Smooth muscle cell of the brain vasculature (primary cell): ENCODE measurements around the gene PAX2.

Experiments
- DNase-seq: peaks from one replicate; pipeline ENCODE4 v3.0.0-alpha.2; 2012; ENCODE audit warnings: low read depth, low spot score

The PAX2 gene

GRCh38 chr10:100751211-100751933, 6.0 kb downstream of the PAX2 start:
- DNase-seq, result no peak

- DNase-seq, result no peak
Observed at GRCh38 chr10:100755821-100756220, 10.4 kb downstream of the PAX2 start.

GRCh38 chr10:100759331-100759730, 13.9 kb downstream of the PAX2 start:
- DNase-seq, result no peak

- DNase-seq, result no peak
Observed at GRCh38 chr10:100760726-100761125, 15.3 kb downstream of the PAX2 start.

- no peak for DNase-seq
Observed at GRCh38 chr10:100761191-100761590, 15.8 kb downstream of the PAX2 start.

- DNase-seq, result no peak
Observed at GRCh38 chr10:100763043-100763747, 17.8 kb downstream of the PAX2 start.

GRCh38 chr10:100766693-100767421, 21.5 kb downstream of the PAX2 start:
- DNase-seq, result no peak

GRCh38 chr10:100767422-100767775, 22.0 kb downstream of the PAX2 start:
- DNase-seq, result no peak

- no peak for DNase-seq
Observed at GRCh38 chr10:100769481-100769880, 24.1 kb downstream of the PAX2 start.

- DNase-seq, result no peak
Observed at GRCh38 chr10:100773646-100774045, 28.3 kb downstream of the PAX2 start.

GRCh38 chr10:100774223-100774622, 28.8 kb downstream of the PAX2 start:
- DNase-seq, result no peak

- DNase-seq, result no peak
Observed at GRCh38 chr10:100774876-100775275, 29.5 kb downstream of the PAX2 start.

GRCh38 chr10:100775386-100775785, 30.0 kb downstream of the PAX2 start:
- DNase-seq, result no peak

GRCh38 chr10:100775871-100776270, 30.5 kb downstream of the PAX2 start:
- no peak for DNase-seq

- DNase-seq, result no peak
Observed at GRCh38 chr10:100776671-100777070, 31.3 kb downstream of the PAX2 start.

- no peak for DNase-seq
Observed at GRCh38 chr10:100779329-100779728, 33.9 kb downstream of the PAX2 start.

GRCh38 chr10:100780324-100780723, 34.9 kb downstream of the PAX2 start:
- DNase-seq, result no peak

- DNase-seq, result no peak
Observed at GRCh38 chr10:100781145-100781665, 35.8 kb downstream of the PAX2 start.

GRCh38 chr10:100782461-100783244, 37.3 kb downstream of the PAX2 start:
- DNase-seq, result no peak

- DNase-seq, result no peak
Observed at GRCh38 chr10:100784126-100784525, 38.7 kb downstream of the PAX2 start.

GRCh38 chr10:100786591-100786990, 41.2 kb downstream of the PAX2 start:
- no peak for DNase-seq
